SK-N-SH (cell line): Measurements from ENCODE around the gene MSRB1. TPM values are rescaled to one million over a fixed set of nuclear protein-coding genes. Genes with fewer than 3 reads are reported as not detected.

Source experiments
- CTCF ChIA-PET: fragments of 300-600, 350-600 bp; formaldehyde crosslinking; extraction: SDS; loops from one replicate; lab custom pipeline; 2021; lab: Yijun Ruan, JAX
- POLR2A ChIA-PET: fragments of 350-600 bp; sonication (Branson Sonifier 250); formaldehyde crosslinking; extraction: SDS; loops from one replicate; lab custom pipeline; 2020; ENCODE audit warnings: antibody characterized with exemption, inconsistent platforms; lab: Yijun Ruan, JAX
- DNase-seq: peaks from one replicate; pipeline ENCODE4 v3.0.0; 2012
- H2AFZ ChIP-seq: fragments of 200-600 bp; sonication (generic); 2 replicates; pipeline ENCODE4 v1.8.1; 2016; ENCODE audit warnings: antibody characterized with exemption, mild to moderate bottlenecking, low read depth
- H3F3A ChIP-seq: fragments of 200-600 bp; sonication (generic); replicated peaks from 2 replicates; pipeline ENCODE3; 2016; ENCODE audit warnings: antibody characterized with exemption, mild to moderate bottlenecking; ENCODE audit not compliant: insufficient read depth
- H3K27ac ChIP-seq, 2 experiments: fragments of 200-500 bp in 1 of 2; fragments of 200-600 bp in 1 of 2; sonication (Bioruptor generic) in 1 of 2; sonication (generic), shearing (Covaris generic) in 1 of 2; 2 replicates each; pipeline versions ENCODE4 v1.5.1 to v1.6.1; 2014 to 2016; ENCODE audit warnings: low read depth in 2 of 2, inconsistent platforms in 1 of 2, low read length in 1 of 2, mild to moderate bottlenecking in 1 of 2, mixed read lengths in 1 of 2
- H3K27me3 ChIP-seq: fragments of 200-600 bp; sonication (generic), shearing (Covaris generic); 2 replicates; pipeline ENCODE4 v1.6.1; 2016; ENCODE audit warnings: mixed run types; ENCODE audit not compliant: insufficient read depth
- H3K36me3 ChIP-seq, 2 experiments: fragments of 200-500 bp in 1 of 2; fragments of 200-600 bp in 1 of 2; sonication (Bioruptor generic) in 1 of 2; sonication (generic) in 1 of 2; replicated peaks in 1 of 2; 2 replicates each; pipeline versions ENCODE3 to v1.5.1; 2014 to 2016; ENCODE audit warnings: low read length in 1 of 2, mild to moderate bottlenecking in 1 of 2; ENCODE audit not compliant: insufficient read depth in 2 of 2, control insufficient read depth in 1 of 2
- H3K4me1 ChIP-seq, 2 experiments: fragments of 200-500 bp in 1 of 2; fragments of 200-600 bp in 1 of 2; sonication (Bioruptor generic) in 1 of 2; sonication (generic), shearing (Covaris generic) in 1 of 2; 2 replicates each; pipeline versions ENCODE4 v1.5.1 to v1.6.1; 2014 to 2016; ENCODE audit warnings: low read depth in 1 of 2, low read length in 1 of 2, mixed run types in 1 of 2; ENCODE audit not compliant: insufficient read depth in 2 of 2, control insufficient read depth in 1 of 2
- H3K4me2 ChIP-seq: fragments of 200-600 bp; sonication (generic), shearing (Covaris generic); 2 replicates; pipeline ENCODE4 v1.6.1; 2017; ENCODE audit warnings: mixed run types
- H3K4me3 ChIP-seq, 2 experiments: fragments of 200-500 bp in 1 of 2; fragments of 200-600 bp in 1 of 2; sonication (Bioruptor generic) in 1 of 2; sonication (generic), shearing (Covaris generic) in 1 of 2; 2 replicates each; pipeline versions ENCODE4 v1.5.1 to v1.8.1; 2014 to 2016; ENCODE audit warnings: low read depth in 2 of 2, inconsistent platforms in 1 of 2, low read length in 1 of 2, mild to moderate bottlenecking in 1 of 2, mixed read lengths in 1 of 2, moderate library complexity in 1 of 2
- H3K79me2 ChIP-seq: fragments of 200-600 bp; sonication (generic); 2 replicates; pipeline ENCODE4 v1.8.1; 2017; ENCODE audit warnings: mild to moderate bottlenecking; ENCODE audit not compliant: insufficient read depth
- H3K9ac ChIP-seq: fragments of 200-600 bp; sonication (generic); 2 replicates; pipeline ENCODE4 v1.6.1; 2017; ENCODE audit warnings: mixed run types
- H3K9me2 ChIP-seq: fragments of 200-600 bp; sonication (generic); 2 replicates; pipeline ENCODE4 v1.6.1; 2017; ENCODE audit warnings: mixed run types
- H3K9me3 ChIP-seq: fragments of 200-600 bp; sonication (generic); 2 replicates; pipeline ENCODE4 v1.6.1; 2017; ENCODE audit warnings: mixed run types, mild to moderate bottlenecking, moderate library complexity
- H4K20me1 ChIP-seq: fragments of 200-600 bp; sonication (generic); 2 replicates; pipeline ENCODE4 v1.6.1; 2017; ENCODE audit warnings: mild to moderate bottlenecking, mixed run types; ENCODE audit not compliant: insufficient read depth
- CHD2 ChIP-seq: fragments of 150-350 bp; IDR thresholded peaks from 2 replicates; pipeline ENCODE4 v1.6.1; 2018; ENCODE audit warnings: low read length; ENCODE audit not compliant: partially characterized antibody
- ELF1 ChIP-seq: IDR thresholded peaks from 2 replicates; pipeline ENCODE4 v1.4.0; 2012
- IRF3 ChIP-seq: fragments of 150-350 bp; IDR thresholded peaks from 2 replicates; pipeline ENCODE4 v1.6.1; 2016; ENCODE audit warnings: mild to moderate bottlenecking, low read depth, low read length
- MEF2A ChIP-seq: IDR thresholded peaks from 2 replicates; pipeline ENCODE4 v1.4.0; 2012; ENCODE audit warnings: low read depth, borderline replicate concordance
- NFIC ChIP-seq: IDR thresholded peaks from 2 replicates; pipeline ENCODE4 v1.4.0; 2012; ENCODE audit warnings: borderline replicate concordance
- RFX5 ChIP-seq: IDR thresholded peaks from 2 replicates; pipeline ENCODE4 v1.6.1; 2012; ENCODE audit warnings: mild to moderate bottlenecking, improper control_type of control experiment, low read length
- RXRA ChIP-seq: IDR thresholded peaks from 2 replicates; pipeline ENCODE4 v1.4.0; 2012; ENCODE audit warnings: low read depth, mild to moderate bottlenecking, borderline replicate concordance
- SIN3A ChIP-seq: IDR thresholded peaks from 2 replicates; pipeline ENCODE4 v1.6.1; 2012; ENCODE audit warnings: low read depth, mild to moderate bottlenecking, low read length, moderate library complexity, borderline replicate concordance
- TAF1 ChIP-seq: IDR thresholded peaks from 2 replicates; pipeline ENCODE4 v1.6.1; 2012; ENCODE audit warnings: low read depth, mild to moderate bottlenecking, low read length, moderate library complexity, borderline replicate concordance
- TEAD4 ChIP-seq: IDR thresholded peaks from 2 replicates; pipeline ENCODE4 v1.4.0; 2012; ENCODE audit warnings: mild to moderate bottlenecking, borderline replicate concordance; ENCODE audit not compliant: insufficient read depth
- USF2 ChIP-seq: fragments of 150-350 bp; IDR thresholded peaks from 2 replicates; pipeline ENCODE4 v1.6.1; 2017; ENCODE audit warnings: antibody characterized with exemption, low read length, low read depth, borderline replicate concordance
- YY1 ChIP-seq: IDR thresholded peaks from 2 replicates; pipeline ENCODE4 v1.4.0; 2012; ENCODE audit warnings: low read depth, mild to moderate bottlenecking
- WGBS: methylation state at CpG from one replicate; pipeline ENCODE4 v1.1.6; 2017; ENCODE audit warnings: low lambda C conversion rate; 5-methylcytosine and 5-hydroxymethylcytosine counted together
- polyA plus RNA-seq, 3 experiments: library from polyadenylated mRNA; depleted of rRNA; stranded (reverse); fragments of >200 nt; gene quantifications; 2 replicates each; pipeline ENCODE4 v1.2.3, GENCODE V29; 2012
- TF ChIP-seq, protein P1 (sequence below): IDR thresholded peaks from 2 replicates; pipeline ENCODE4 v1.4.0; 2012; ENCODE audit warnings: low read depth

Gene MSRB1
- polyA plus RNA-seq, 1 of the 3 experiments (the other 2 are of a cell fraction), result 31.4 TPM

GRCh38 chr16:1942810-1943726 lies at the start of gene MSRB1 (continued):
- TF ChIP-seq YY1 (no peak), MEF2A (no peak), ELF1 (peak; percentile 69), TAF1 (peak; percentile 79)
- TF ChIP-seq, protein P1, sequence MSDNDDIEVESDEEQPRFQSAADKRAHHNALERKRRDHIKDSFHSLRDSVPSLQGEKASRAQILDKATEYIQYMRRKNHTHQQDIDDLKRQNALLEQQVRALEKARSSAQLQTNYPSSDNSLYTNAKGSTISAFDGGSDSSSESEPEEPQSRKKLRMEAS, result peak; percentile 50

DNA sequence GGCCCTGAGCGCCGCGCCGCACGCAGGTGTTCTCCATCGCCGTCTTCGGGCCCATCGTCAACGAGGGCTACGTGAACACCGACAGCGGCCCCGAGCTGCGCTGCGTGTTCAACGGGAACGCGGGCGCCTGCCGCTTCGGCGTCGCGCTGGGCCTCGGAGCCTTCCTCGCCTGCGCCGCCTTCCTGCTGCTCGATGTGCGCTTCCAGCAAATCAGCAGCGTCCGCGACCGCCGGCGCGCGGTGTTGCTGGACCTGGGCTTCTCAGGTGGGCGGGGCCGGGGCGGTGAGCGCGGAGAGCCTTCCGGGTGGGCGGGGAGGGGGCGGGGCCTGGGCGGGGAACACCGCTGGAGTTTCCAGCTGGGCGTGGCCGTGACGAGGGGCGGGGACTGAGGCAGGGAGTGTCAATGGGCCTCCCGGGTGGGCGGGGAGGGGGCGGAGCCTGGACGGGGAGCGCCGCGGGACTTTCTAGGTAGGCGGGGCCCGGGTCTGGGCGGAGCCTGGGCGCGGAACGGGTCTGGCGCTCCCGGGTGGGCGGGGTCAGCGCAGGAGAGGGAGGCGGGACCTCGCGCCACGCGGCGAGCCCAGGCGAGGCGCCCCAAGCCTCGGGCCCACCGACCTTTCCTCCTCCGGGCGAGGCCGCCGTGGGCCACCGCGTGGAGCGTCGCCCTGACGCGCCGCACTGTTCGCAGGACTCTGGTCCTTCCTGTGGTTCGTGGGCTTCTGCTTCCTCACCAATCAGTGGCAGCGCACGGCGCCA lies 49.1 kb upstream of the MSRB1 start:
- H3F3A ChIP-seq, result peaks cover 22% of the 10 kb centered on the region
- H3K9me3 ChIP-seq, result no peaks in the 10 kb centered on the region
- WGBS, result 69% methylated on average over 42 of the region's 96 CpGs
- no peaks in the 10 kb centered on the region for H3K79me2 ChIP-seq
- H3K4me3 ChIP-seq, result no peak overlapping the region
- H3K27ac ChIP-seq, result no peak overlapping the region
- no peaks in the 10 kb centered on the region for H3K27me3 ChIP-seq
- peak; percentile 84 for DNase-seq
- H4K20me1 ChIP-seq, result no peaks in the 10 kb centered on the region
- CTCF ChIA-PET, result interaction anchor here (0.6 to 12.9 kb wide), 2 partner anchors 12 to 123 kb away, joined by 3 to 108 read pairs; no protein-coding TSS in a partner anchor
- H2AFZ ChIP-seq, result no peak overlapping the region
- H3K9ac ChIP-seq, result no peak overlapping the region
- POLR2A ChIA-PET, result interaction anchor here (0.8 kb wide), 1 partner anchor 163 kb away, joined by 3 read pairs; the partner anchor contains the start of gene TRAF7
- H3K36me3 ChIP-seq, result peaks cover 2 to 3% of the 10 kb centered on the region in 2 experiments
- H3K4me1 ChIP-seq, result peaks cover 0 to 18% of the 10 kb centered on the region in 2 experiments; a peak in 1 of 4 replicates
- no peak for TF ChIP-seq USF2
- TF ChIP-seq RFX5, result no peak
- TF ChIP-seq CHD2, result no peak
- TF ChIP-seq SIN3A, result no peak
- TF ChIP-seq IRF3, result no peak
- TF ChIP-seq TEAD4, result no peak
- no peak for TF ChIP-seq NFIC
- no peak for TF ChIP-seq RXRA
- H3K4me2 ChIP-seq, result no peak overlapping the region
- no peaks in the 10 kb centered on the region for H3K9me2 ChIP-seq
